OCI-LY7 (cell line): Measurements from ENCODE around the gene CD38. TPM values are rescaled to one million over a fixed set of nuclear protein-coding genes. Genes with fewer than 3 reads are reported as not detected.

Experiments
- BruUV-seq: library from RNA; stranded (reverse); fragments of 400-500 nt; replicated peaks from 2 replicates; lab custom pipeline; 2021; lab: Mats Ljungman, UMichigan
- CTCF ChIA-PET: fragments of 300-600 bp; sonication (Branson Sonifier 250); formaldehyde crosslinking; loops from one replicate; lab custom pipeline; 2022; ENCODE audit warnings: antibody characterized with exemption; ENCODE audit not compliant: unreplicated experiment; lab: Charles Lee
- POLR2A ChIA-PET: fragments of 300-600 bp; sonication (Branson Sonifier 250); formaldehyde crosslinking; loops from one replicate; lab custom pipeline; 2022; ENCODE audit warnings: antibody characterized with exemption; lab: Charles Lee
- DNase-seq: peaks from one replicate; pipeline ENCODE4 v3.0.0-alpha.2; 2015; ENCODE audit warnings: low spot score
- H2AFZ ChIP-seq: fragments of 200-600 bp; sonication (generic), shearing (Covaris generic); 2 replicates; pipeline ENCODE4 v1.6.1; 2014; ENCODE audit warnings: mild to moderate bottlenecking, antibody characterized with exemption, low read length, moderate library complexity
- H3K27ac ChIP-seq: fragments of 200-600 bp; sonication (generic); 2 replicates; pipeline ENCODE4 v1.5.1; 2014; ENCODE audit warnings: mixed run types, low read depth, mild to moderate bottlenecking, moderate library complexity, low read length, inconsistent platforms; ENCODE audit not compliant: poor library complexity, severe bottlenecking
- H3K36me3 ChIP-seq: fragments of 200-600 bp; sonication (generic); 2 replicates; pipeline ENCODE4 v1.6.1; 2014; ENCODE audit warnings: mild to moderate bottlenecking, antibody characterized with exemption, low read length, moderate library complexity, mixed read lengths; ENCODE audit not compliant: insufficient read depth
- H3K4me1 ChIP-seq: fragments of 200-600 bp; sonication (generic); 2 replicates; pipeline ENCODE4 v1.5.1; 2014; ENCODE audit warnings: mild to moderate bottlenecking, low read length; ENCODE audit not compliant: insufficient read depth, poor library complexity, severe bottlenecking
- H3K4me2 ChIP-seq: fragments of 200-600 bp; sonication (generic); 2 replicates; pipeline ENCODE4 v1.6.1; 2014; ENCODE audit warnings: mild to moderate bottlenecking, low read length
- H3K4me3 ChIP-seq: fragments of 200-600 bp; sonication (generic); 2 replicates; pipeline ENCODE4 v1.5.1; 2014; ENCODE audit warnings: mild to moderate bottlenecking, low read depth, low read length; ENCODE audit not compliant: poor library complexity, severe bottlenecking
- H3K79me2 ChIP-seq: fragments of 200-600 bp; sonication (generic); 2 replicates; pipeline ENCODE4 v1.6.1; 2016; ENCODE audit warnings: low read depth, mild to moderate bottlenecking, low read length, moderate library complexity, mixed read lengths; ENCODE audit not compliant: insufficient read depth
- H3K9me2 ChIP-seq: fragments of 200-600 bp; sonication (generic); 2 replicates; pipeline ENCODE4 v1.6.1; 2016; ENCODE audit warnings: mild to moderate bottlenecking, low read length, mixed read lengths; ENCODE audit not compliant: insufficient read depth
- H3K9me3 ChIP-seq: fragments of 200-600 bp; sonication (generic); 2 replicates; pipeline ENCODE4 v1.6.1; 2014; ENCODE audit warnings: mild to moderate bottlenecking, mixed run types, low read length, mixed read lengths
- H4K20me1 ChIP-seq: fragments of 200-600 bp; sonication (generic); 2 replicates; pipeline ENCODE4 v1.6.1; 2014; ENCODE audit warnings: mild to moderate bottlenecking, antibody characterized with exemption, low read length, moderate library complexity, mixed read lengths; ENCODE audit not compliant: insufficient read depth
- EZH2phosphoT487 ChIP-seq: fragments of 200-600 bp; sonication (generic); IDR thresholded peaks from 2 replicates; pipeline ENCODE4 v1.6.1; 2018; ENCODE audit warnings: low read depth, borderline replicate concordance, mild to moderate bottlenecking, mixed run types, antibody characterized with exemption, low read length, moderate library complexity, mixed read lengths
- intact Hi-C: fragments of 100-400 bp; cut with micrococcal nuclease; formaldehyde crosslinking; loops from one replicate; pipeline ENCODE4 v1.10.0; 2022; ENCODE audit not compliant: unreplicated experiment
- total RNA-seq, 2 experiments: library from RNA; depleted of rRNA in 1 of 2; stranded (reverse); fragments of >200 nt in 1 of 2; shearing (Covaris generic) in 1 of 2; gene quantifications; 2 replicates each; pipeline ENCODE4 v1.2.3, GENCODE V29; 2014 to 2022
- TF ChIP-seq, protein P1 (sequence below): fragments of 200-600 bp; sonication (generic); conservative IDR thresholded peaks from 2 replicates; pipeline ENCODE4 v1.5.1; 2014; ENCODE audit warnings: mild to moderate bottlenecking, antibody characterized with exemption, low read length, moderate library complexity, mixed read lengths

The CD38 gene
- total RNA-seq, 2 experiments from 2014 or later, result 92.0 to 176 TPM

DNA sequence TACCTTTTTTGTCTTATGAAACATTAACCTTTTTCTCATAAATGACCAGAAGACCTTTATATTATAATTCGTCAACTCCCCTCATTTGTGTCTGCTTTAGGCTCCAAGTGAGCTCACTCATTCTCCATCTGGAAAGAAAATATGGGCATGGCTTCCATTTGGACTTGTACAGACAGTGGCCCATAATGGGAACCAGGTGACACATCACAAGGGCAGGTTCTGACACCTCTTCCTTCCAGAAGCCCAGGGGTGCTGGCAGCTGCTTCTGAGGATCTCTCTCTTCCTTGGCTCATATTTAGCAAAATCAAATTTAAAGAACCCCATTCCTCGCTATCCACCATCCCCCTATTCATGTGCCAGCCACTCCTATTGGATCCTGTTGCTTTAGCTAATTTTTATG, 69.6 kb downstream of the CD38 start:
- Histone ChIP-seq H3K36me3 (peaks cover 51% of the 10 kb centered on the region), H3K4me2 (no peak overlapping the region), H3K27ac (no peak overlapping the region), H3K9me3 (no peaks in the 10 kb centered on the region), H3K4me1 (no peaks in the 10 kb centered on the region), H3K9me2 (no peaks in the 10 kb centered on the region), H3K4me3 (no peak overlapping the region), H4K20me1 (no peaks in the 10 kb centered on the region), H2AFZ (no peak overlapping the region), H3K79me2 (no peaks in the 10 kb centered on the region)
- ChIA-PET CTCF (no interaction called here), POLR2A (interaction anchor here (1.4 kb wide), 1 partner anchor 402 kb away, joined by 3 read pairs; no protein-coding TSS in a partner anchor)
- intact Hi-C loops, result no loop called here
- DNase-seq, result no peak
- BruUV-seq, result no TSS peak
- TF ChIP-seq EZH2phosphoT487, result no peak
- TF ChIP-seq, protein P1, sequence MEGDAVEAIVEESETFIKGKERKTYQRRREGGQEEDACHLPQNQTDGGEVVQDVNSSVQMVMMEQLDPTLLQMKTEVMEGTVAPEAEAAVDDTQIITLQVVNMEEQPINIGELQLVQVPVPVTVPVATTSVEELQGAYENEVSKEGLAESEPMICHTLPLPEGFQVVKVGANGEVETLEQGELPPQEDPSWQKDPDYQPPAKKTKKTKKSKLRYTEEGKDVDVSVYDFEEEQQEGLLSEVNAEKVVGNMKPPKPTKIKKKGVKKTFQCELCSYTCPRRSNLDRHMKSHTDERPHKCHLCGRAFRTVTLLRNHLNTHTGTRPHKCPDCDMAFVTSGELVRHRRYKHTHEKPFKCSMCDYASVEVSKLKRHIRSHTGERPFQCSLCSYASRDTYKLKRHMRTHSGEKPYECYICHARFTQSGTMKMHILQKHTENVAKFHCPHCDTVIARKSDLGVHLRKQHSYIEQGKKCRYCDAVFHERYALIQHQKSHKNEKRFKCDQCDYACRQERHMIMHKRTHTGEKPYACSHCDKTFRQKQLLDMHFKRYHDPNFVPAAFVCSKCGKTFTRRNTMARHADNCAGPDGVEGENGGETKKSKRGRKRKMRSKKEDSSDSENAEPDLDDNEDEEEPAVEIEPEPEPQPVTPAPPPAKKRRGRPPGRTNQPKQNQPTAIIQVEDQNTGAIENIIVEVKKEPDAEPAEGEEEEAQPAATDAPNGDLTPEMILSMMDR, result no peak

GRCh38 chr4:15848191-15848842, 70.2 kb downstream of the CD38 start:
- intact Hi-C loops, result no loop called here
- ChIA-PET POLR2A (interaction anchor here (1.4 to 1.6 kb wide), 2 partner anchors 11 to 402 kb away, joined by 3 read pairs; no protein-coding TSS in a partner anchor), CTCF (no interaction called here)
- H3K4me2 ChIP-seq, result no peak overlapping the region
- DNase-seq, result no peak
- no peaks in the 10 kb centered on the region for H4K20me1 ChIP-seq
- H3K4me3 ChIP-seq, result no peak overlapping the region
- H3K9me2 ChIP-seq, result no peaks in the 10 kb centered on the region
- H3K36me3 ChIP-seq, result peaks cover 56% of the 10 kb centered on the region
- no peaks in the 10 kb centered on the region for H3K79me2 ChIP-seq
- no peak overlapping the region for H3K27ac ChIP-seq
- BruUV-seq, result no TSS peak
- TF ChIP-seq, protein P1, result 0 out of 2 replicates have a peak, but pooled peaks have one; percentile 17
- no peak for TF ChIP-seq EZH2phosphoT487
- no peaks in the 10 kb centered on the region for H3K9me3 ChIP-seq
- H3K4me1 ChIP-seq, result no peaks in the 10 kb centered on the region
- no peak overlapping the region for H2AFZ ChIP-seq

DNA sequence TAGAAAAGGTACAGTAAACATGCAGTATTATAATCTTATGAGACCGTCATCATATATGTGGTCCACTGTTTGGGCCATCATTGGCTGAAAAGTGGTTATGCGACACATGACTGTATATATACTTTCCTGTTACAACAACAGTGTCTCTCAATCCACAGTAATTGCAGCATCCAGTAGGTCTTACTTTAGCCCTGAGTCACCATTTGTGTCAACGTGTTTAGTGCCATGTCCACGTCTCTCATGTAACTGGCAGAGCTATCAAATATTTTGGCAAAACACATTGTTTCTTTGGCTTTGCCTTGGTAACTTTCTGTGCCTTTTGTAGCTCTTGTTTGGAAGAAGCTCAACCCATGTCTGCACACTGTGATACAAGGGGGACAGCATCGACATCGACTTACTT, 73.8 kb downstream of the CD38 start:
- BruUV-seq, result no TSS peak
- no peaks in the 10 kb centered on the region for H3K9me3 ChIP-seq
- no peak overlapping the region for H3K27ac ChIP-seq
- no peak for DNase-seq
- no peak overlapping the region for H2AFZ ChIP-seq
- TF ChIP-seq, protein P1, result no peak
- TF ChIP-seq EZH2phosphoT487, result no peak
- POLR2A ChIA-PET, result interaction anchor here (0.9 kb wide), 1 partner anchor 171 kb away, joined by 3 read pairs; no protein-coding TSS in a partner anchor
- CTCF ChIA-PET, result no interaction called here
- H3K36me3 ChIP-seq, result peaks cover 61% of the 10 kb centered on the region
- H3K4me2 ChIP-seq, result no peak overlapping the region
- no peaks in the 10 kb centered on the region for H3K4me1 ChIP-seq
- no peaks in the 10 kb centered on the region for H4K20me1 ChIP-seq
- intact Hi-C loops, result no loop called here
- H3K4me3 ChIP-seq, result no peak overlapping the region
- H3K79me2 ChIP-seq, result no peaks in the 10 kb centered on the region
- H3K9me2 ChIP-seq, result no peaks in the 10 kb centered on the region
